HepG2 (cell line): ENCODE measurements around the gene TREML1. TPM values are rescaled to one million over a fixed set of nuclear protein-coding genes. Genes with fewer than 3 reads are reported as not detected.

ENCODE experiments used
- ATAC-seq: fragments of 200-7000 bp; cut with Tn5 transposase; 3 replicates; pipeline ENCODE4 v1.9.1; 2020; ENCODE audit warnings: mild to moderate bottlenecking, moderate library complexity
- BruUV-seq: library from RNA; stranded (reverse); fragments of 400-500 nt; replicated peaks from 2 replicates; lab custom pipeline; 2021; lab: Mats Ljungman, UMichigan
- CTCF ChIA-PET: fragments of 300-600 bp; formaldehyde crosslinking; extraction: SDS; loops from one replicate; lab custom pipeline; 2021; ENCODE audit warnings: low total read pairs, inconsistent platforms, low intra/inter-chr PET ratio; lab: Yijun Ruan, JAX
- POLR2A ChIA-PET: fragments of 350-600 bp; sonication (Branson Sonifier 250); formaldehyde crosslinking; loops from one replicate; lab custom pipeline; 2020; ENCODE audit warnings: antibody characterized with exemption, inconsistent platforms; lab: Yijun Ruan, JAX
- DNase-seq: peaks from one replicate; pipeline ENCODE4 v3.0.0-alpha.2; 2015; ENCODE audit warnings: low spot score
- FAIRE-seq: peaks from 3 replicates; lab custom pipeline; 2011; peaks lifted over from hg19 to GRCh38; lab: Jason Lieb, UNC
- H2AFZ ChIP-seq: one replicate; pipeline ENCODE4 v1.6.1; 2011; ENCODE audit warnings: low read length, inconsistent platforms
- H3K27ac ChIP-seq: fragments of 300-600 bp; 3 replicates; pipeline ENCODE4 v1.8.0; 2011; ENCODE audit warnings: mixed run types, mild to moderate bottlenecking, mixed read lengths, low read length, inconsistent platforms; ENCODE audit not compliant: insufficient read depth; ENCODE audit errors: extremely low read length
- H3K27me3 ChIP-seq, 2 experiments: fragments of 200-600 bp in 1 of 2; 2 replicates in 1 of 2; 3 replicates in 1 of 2; pipeline versions ENCODE4 v1.6.0 to v1.8.0; 2011; ENCODE audit warnings: low read length in 2 of 2, mild to moderate bottlenecking in 2 of 2, moderate library complexity in 2 of 2, inconsistent platforms in 1 of 2; ENCODE audit not compliant: insufficient read depth in 2 of 2, control insufficient read depth in 1 of 2
- H3K36me3 ChIP-seq, 2 experiments: fragments of 200-600 bp in 1 of 2; replicated peaks in 1 of 2; 2 replicates in 1 of 2; 3 replicates in 1 of 2; pipeline versions ENCODE4 v1.5.1 to v1.8.0; 2011; ENCODE audit warnings: low read length in 2 of 2, inconsistent platforms in 1 of 2; ENCODE audit not compliant: insufficient read depth in 2 of 2, control insufficient read depth in 1 of 2
- H3K4me1 ChIP-seq: 2 replicates; pipeline ENCODE4 v1.5.1; 2012; ENCODE audit warnings: low read length, inconsistent platforms; ENCODE audit not compliant: insufficient read depth
- H3K4me2 ChIP-seq: 2 replicates; pipeline ENCODE4 v1.6.0; 2011; ENCODE audit warnings: low read depth, low read length, inconsistent platforms
- H3K4me3 ChIP-seq, 3 experiments: fragments of 200-600 bp in 1 of 3; sonication (generic), shearing (Covaris generic) in 1 of 3; replicated peaks in 1 of 3; 2 replicates each; pipeline ENCODE4 v1.5.1; 2011 to 2016; ENCODE audit warnings: low read length in 3 of 3, inconsistent platforms in 2 of 3, low read depth in 2 of 3, mild to moderate bottlenecking in 2 of 3, control low read depth in 1 of 3, mixed read lengths in 1 of 3; ENCODE audit not compliant: insufficient read depth in 1 of 3
- H3K79me2 ChIP-seq: one replicate; pipeline ENCODE4 v1.6.1; 2011; ENCODE audit warnings: low read length, inconsistent platforms; ENCODE audit not compliant: insufficient read depth
- H3K9ac ChIP-seq: 2 replicates; pipeline ENCODE4 v1.6.0; 2011; ENCODE audit warnings: mild to moderate bottlenecking, low read depth, low read length, inconsistent platforms; ENCODE audit not compliant: insufficient read depth
- H3K9me3 ChIP-seq: 2 replicates; pipeline ENCODE4 v1.5.1; 2012; ENCODE audit warnings: mild to moderate bottlenecking, low read length
- H4K20me1 ChIP-seq: 2 replicates; pipeline ENCODE4 v1.6.0; 2011; ENCODE audit warnings: inconsistent platforms, mild to moderate bottlenecking, low read length, moderate library complexity; ENCODE audit not compliant: insufficient read depth
- ELF3 ChIP-seq: IDR thresholded peaks from 2 replicates; pipeline ENCODE4 v1.6.1; 2016; ENCODE audit warnings: missing genetic modification reagents, missing compliant biosample characterization
- PITX1 ChIP-seq: sonication (generic); formaldehyde crosslinking; IDR thresholded peaks from 2 replicates; pipeline ENCODE4 v1.5.1; 2020; ENCODE audit warnings: mild to moderate bottlenecking, missing genetic modification reagents
- SMC3 ChIP-seq: IDR thresholded peaks from 2 replicates; pipeline ENCODE4 v1.6.1; 2011; ENCODE audit warnings: low read length, improper control_type of control experiment
- ZNF3 ChIP-seq: IDR thresholded peaks from 2 replicates; pipeline ENCODE4 v1.7.0; 2017; ENCODE audit warnings: inconsistent platforms
- ZNF567 ChIP-seq: sonication (generic); formaldehyde crosslinking; IDR thresholded peaks from 2 replicates; pipeline ENCODE4 v1.8.1; 2023; ENCODE audit warnings: mild to moderate bottlenecking, missing genetic modification reagents, borderline replicate concordance
- in situ Hi-C: cut with HindIII; loops from 2 replicates; pipeline ENCODE4 v1.10.0; 2017; ENCODE audit warnings: low pct_unique_long_range_greater_than_20kb; ENCODE audit not compliant: extremely low pct_ligation_motif_present
- intact Hi-C: fragments of 100-400 bp; cut with micrococcal nuclease; formaldehyde crosslinking; loops from one replicate; pipeline ENCODE4 v1.10.0; 2022; ENCODE audit not compliant: unreplicated experiment
- polyA plus RNA-seq, 8 experiments: library from polyadenylated mRNA; depleted of rRNA in 3 of 8; stranded (reverse) in 7 of 8; unstranded in 1 of 8; fragments of >200 nt; fragmentation: Illumina TruSeq in 4 of 8; extraction: Trizol in 4 of 8; gene quantifications; 2 replicates each; pipeline versions ENCODE4 v1.2.1 to v1.2.3, GENCODE V29; 2011 to 2016; ENCODE audit warnings: low read depth in 4 of 8, missing spikeins in 1 of 8, mixed read lengths in 1 of 8; ENCODE audit not compliant: insufficient read depth in 1 of 8
- total RNA-seq, 5 experiments: library from RNA; depleted of rRNA; stranded (reverse); fragments of >200 nt; fragmentation: Illumina TruSeq; extraction: Trizol; gene quantifications; 2 replicates each; pipeline ENCODE4 v1.2.3, GENCODE V29; 2016; ENCODE audit warnings: low read depth in 1 of 5
- TF ChIP-seq, protein P1 (sequence below): sonication (generic); formaldehyde crosslinking; IDR thresholded peaks from 2 replicates; pipeline ENCODE4 v1.5.0; 2020; ENCODE audit warnings: missing genetic modification reagents, mild to moderate bottlenecking, borderline replicate concordance
- TF ChIP-seq, protein P2 (sequence below): sonication (generic); formaldehyde crosslinking; IDR thresholded peaks from one replicate; pipeline ENCODE4 v1.5.1; 2020; ENCODE audit warnings: mild to moderate bottlenecking, missing genetic modification reagents; ENCODE audit errors: not compliant biosample characterization

TREML1 gene
- total and polyA plus RNA-seq, 2 of the 13 experiments (the other 11 are each of a cell fraction or from before 2014, with no cell fraction given), result not detected

DNA sequence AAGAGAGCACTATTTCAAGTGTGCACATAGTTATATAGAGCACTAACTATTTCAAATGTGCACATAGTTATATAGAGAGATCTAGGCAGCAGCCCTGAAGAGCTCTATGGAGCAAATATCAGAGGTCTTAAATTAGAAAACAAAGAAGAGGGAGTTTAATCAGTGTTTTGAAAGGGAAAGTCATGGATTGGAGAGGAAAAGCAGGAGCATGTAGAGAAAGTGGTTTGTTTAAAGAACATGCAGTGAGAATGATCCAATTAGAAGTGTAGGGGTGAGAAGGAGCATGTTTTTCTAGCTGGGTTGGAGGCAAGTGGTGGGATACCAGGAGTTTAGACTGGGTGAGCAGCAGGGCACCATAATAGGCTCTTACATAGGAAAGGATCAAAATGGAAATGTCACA lies 17.2 kb downstream of the TREML1 start:
- Histone ChIP-seq H3K4me1 (no peaks in the 10 kb centered on the region), H3K79me2 (no peaks in the 10 kb centered on the region), H3K4me3 (no peak overlapping the region), H4K20me1 (no peaks in the 10 kb centered on the region), H2AFZ (no peak overlapping the region), H3K4me2 (no peak overlapping the region), H3K27me3 (no peaks in the 10 kb centered on the region; a peak in 1 of 5 replicates)
- no TSS peak for BruUV-seq
- ChIA-PET POLR2A (no interaction called here), CTCF (no interaction called here)
- in situ Hi-C loops, result no loop called here
- TF ChIP-seq ZNF567 (CRISPR knock-in tag) (no peak), ZNF3 (CRISPR knock-in tag) (no peak), PITX1 (CRISPR knock-in tag) (no peak), ELF3 (CRISPR knock-in tag) (no peak), SMC3 (no peak)
- TF ChIP-seq, protein P1, sequence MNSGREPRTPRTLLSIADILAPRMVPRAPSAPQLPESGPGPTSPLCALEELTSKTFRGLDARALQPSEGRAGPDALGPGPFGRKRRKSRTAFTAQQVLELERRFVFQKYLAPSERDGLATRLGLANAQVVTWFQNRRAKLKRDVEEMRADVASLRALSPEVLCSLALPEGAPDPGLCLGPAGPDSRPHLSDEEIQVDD (CRISPR knock-in tag), result no peak
- TF ChIP-seq, protein P2, sequence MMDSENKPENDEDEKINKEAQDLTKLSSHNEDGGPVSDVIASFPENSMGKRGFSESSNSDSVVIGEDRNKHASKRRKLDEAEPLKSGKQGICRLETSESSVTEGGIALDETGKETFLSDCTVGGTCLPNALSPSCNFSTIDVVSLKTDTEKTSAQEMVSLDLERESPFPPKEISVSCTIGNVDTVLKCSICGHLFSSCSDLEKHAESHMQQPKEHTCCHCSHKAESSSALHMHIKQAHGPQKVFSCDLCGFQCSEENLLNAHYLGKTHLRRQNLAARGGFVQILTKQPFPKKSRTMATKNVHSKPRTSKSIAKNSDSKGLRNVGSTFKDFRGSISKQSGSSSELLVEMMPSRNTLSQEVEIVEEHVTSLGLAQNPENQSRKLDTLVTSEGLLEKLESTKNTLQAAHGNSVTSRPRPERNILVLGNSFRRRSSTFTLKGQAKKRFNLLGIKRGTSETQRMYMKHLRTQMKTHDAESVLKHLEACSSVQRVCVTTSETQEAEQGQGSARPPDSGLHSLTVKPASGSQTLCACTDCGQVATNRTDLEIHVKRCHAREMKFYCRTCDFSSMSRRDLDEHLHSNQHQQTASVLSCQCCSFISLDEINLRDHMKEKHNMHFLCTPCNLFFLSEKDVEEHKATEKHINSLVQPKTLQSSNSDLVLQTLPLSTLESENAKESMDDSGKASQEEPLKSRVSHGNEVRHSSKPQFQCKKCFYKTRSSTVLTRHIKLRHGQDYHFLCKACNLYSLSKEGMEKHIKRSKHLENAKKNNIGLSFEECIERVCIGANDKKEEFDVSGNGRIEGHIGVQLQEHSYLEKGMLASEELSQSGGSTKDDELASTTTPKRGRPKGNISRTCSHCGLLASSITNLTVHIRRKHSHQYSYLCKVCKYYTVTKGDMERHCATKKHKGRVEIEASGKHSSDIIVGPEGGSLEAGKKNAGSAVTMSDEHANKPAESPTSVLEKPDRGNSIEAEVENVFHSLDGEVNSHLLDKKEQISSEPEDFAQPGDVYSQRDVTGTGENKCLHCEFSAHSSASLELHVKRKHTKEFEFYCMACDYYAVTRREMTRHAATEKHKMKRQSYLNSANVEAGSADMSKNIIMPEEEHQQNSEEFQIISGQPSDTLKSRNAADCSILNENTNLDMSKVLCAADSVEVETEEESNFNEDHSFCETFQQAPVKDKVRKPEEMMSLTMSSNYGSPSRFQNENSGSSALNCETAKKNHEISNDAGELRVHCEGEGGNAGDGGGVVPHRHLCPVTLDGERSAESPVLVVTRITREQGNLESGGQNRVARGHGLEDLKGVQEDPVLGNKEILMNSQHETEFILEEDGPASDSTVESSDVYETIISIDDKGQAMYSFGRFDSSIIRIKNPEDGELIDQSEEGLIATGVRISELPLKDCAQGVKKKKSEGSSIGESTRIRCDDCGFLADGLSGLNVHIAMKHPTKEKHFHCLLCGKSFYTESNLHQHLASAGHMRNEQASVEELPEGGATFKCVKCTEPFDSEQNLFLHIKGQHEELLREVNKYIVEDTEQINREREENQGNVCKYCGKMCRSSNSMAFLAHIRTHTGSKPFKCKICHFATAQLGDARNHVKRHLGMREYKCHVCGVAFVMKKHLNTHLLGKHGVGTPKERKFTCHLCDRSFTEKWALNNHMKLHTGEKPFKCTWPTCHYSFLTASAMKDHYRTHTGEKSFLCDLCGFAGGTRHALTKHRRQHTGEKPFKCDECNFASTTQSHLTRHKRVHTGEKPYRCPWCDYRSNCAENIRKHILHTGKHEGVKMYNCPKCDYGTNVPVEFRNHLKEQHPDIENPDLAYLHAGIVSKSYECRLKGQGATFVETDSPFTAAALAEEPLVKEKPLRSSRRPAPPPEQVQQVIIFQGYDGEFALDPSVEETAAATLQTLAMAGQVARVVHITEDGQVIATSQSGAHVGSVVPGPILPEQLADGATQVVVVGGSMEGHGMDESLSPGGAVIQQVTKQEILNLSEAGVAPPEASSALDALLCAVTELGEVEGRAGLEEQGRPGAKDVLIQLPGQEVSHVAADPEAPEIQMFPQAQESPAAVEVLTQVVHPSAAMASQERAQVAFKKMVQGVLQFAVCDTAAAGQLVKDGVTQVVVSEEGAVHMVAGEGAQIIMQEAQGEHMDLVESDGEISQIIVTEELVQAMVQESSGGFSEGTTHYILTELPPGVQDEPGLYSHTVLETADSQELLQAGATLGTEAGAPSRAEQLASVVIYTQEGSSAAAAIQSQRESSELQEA (CRISPR knock-in tag), result no peak
- TF ChIP-seq, all 625 proteins: peak for 0
- H3K27ac ChIP-seq, result no peak overlapping the region
- H3K9ac ChIP-seq, result no peak overlapping the region
- DNase-seq (no peak), FAIRE-seq (no peak), ATAC-seq (no peak)
- intact Hi-C loops, result no loop called here
- no peaks in the 10 kb centered on the region for H3K36me3 ChIP-seq
- H3K9me3 ChIP-seq, result no peaks in the 10 kb centered on the region
